GM18909 (cell line): ENCODE measurements around the gene ILKAP.
A peak's percentile ranks its signal among the peaks of the same experiment; 100 is the strongest.

Source experiments
- ATAC-seq: cut with Tn5 transposase; IDR thresholded peaks from one replicate; pipeline ENCODE4 v1.9.1; 2021; ENCODE audit warnings: mild to moderate bottlenecking; ENCODE audit not compliant: unreplicated experiment, poor library complexity

ILKAP gene

DNA sequence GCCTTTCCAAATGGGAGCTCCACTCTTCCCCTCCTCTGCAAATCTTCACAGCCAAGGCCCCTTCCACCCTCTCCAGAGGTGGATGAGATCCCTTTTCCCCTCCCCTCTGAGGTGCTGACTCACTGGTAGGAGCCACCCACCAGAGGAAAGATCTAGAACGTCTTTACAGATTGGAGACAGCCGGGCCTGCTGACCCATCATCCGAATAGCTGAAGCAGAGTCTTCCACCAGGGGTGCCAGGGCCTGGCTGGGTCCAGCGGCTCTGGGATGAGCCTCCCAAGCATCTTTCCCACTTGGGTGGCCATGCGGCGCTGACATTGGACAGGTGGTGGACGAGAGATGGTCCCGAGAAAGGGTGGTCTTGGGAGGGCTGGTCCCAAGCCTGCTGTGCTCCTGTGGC lies 35.7 kb downstream of the ILKAP start:
- no peak for ATAC-seq

DNA sequence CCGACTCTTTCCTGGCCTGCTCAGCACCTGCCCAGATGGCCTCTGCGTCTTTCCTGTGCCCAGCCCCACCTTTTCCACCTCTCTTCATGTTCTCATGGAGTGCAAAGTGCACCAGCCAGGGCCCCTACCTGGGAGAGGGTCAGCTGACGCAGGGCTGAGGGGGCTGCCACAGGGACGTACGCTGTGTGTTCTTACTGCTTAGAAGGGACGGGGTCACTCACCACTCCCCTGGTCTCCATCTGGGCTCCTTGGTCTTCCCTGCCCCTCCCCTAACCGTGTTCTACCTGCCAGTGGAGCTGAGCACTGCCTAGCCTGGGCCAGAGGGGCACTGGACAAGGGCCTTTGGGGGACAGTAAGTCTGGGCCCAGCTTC lies 36.2 kb downstream of the ILKAP start:
- ATAC-seq, result no peak

DNA sequence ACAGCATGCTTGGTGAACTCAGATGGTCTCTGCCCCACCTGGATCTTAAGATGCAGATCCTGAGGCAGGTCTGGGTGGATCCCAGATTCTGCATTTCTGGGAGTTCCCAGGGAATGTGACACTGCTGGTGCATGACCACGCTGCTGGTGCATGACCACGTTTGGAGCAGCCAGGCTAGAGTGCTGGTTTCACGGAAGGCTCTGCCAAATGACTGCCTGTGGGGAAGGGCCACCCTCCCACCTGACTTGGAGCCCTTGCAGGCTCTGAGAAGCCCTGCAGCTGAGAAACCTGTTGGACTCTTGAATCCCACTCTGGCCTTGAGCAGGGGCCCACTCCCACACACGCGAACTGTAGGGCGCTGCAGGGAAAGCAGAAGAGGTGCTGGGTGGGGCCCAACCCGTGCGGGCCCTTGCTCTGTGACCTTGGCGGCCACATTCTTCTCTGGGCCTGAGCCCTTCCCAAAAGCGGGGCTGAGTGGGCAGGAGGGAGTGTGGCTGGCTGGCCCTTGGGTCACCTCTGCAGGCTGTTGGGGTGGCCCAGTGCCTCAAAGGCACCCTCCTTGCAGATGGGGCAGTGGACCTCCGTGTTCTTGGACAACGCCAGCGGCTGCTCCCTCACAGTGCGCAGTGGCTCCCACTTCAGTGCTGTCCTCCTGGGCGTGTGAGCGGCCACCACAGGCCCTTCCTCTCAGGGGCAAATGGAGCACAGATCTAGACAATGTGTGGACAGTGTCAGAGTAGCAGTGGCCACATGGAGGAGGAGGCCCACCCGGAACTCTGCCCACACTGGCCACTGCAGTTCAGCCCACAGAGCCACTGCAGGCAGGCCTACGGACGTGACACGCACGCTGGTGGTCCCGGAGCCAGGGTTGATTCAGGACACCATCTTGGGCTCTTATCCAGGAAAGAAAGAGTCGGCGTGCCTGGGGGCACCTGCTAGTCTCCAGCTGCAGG lies 36.8 kb downstream of the ILKAP start:
- ATAC-seq, result no peak

DNA sequence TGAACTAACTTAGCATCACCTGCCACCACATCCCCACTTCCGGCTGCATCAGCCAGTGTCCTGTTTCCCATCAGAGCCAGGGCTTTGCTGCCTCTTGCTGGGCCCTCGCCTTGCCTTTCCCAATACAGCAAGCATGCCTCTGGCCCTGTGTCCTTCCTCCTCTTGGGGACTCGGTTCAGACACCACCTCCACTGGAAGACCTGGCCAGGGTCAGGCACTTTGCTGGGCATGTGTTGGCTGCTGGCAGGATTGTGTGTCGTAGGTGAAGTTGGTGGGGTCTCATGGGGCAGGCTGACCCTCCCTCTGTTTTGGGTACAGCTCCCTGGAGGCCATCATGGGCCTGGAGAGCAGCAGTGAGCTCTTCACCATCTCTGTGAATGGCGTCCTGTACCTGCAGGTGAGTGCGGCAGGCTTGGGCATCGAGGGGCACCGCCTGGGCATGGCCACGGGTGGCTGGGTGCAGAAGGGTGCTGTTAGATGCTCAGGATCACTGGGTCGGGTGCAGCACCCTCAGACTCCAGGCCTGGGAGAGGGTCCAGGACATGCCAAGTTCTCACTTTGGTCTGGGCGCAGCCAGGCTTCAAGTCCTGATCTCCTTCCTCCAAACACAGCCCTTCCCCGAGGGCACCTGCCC lies 38.1 kb downstream of the ILKAP start:
- ATAC-seq, result no peak

DNA sequence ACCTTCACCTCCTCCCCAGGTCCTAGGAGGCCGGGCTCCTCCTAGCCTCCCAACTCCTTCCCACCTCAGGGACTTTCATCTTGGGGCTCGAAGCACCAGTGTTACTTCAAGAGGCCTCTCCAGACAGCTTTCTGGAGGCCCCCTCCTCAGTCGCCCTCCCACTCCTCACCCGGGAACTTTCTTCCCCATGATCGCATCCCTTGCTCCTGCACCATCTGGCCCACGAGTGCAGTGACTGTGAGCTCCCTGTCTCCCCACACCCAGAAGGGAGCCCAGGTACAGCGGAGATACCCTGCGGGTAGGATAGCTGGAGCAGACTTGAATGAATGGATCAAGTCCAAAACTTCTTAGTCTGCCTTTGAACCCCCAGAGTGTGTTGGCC lies 38.6 kb downstream of the ILKAP start:
- no peak for ATAC-seq

DNA sequence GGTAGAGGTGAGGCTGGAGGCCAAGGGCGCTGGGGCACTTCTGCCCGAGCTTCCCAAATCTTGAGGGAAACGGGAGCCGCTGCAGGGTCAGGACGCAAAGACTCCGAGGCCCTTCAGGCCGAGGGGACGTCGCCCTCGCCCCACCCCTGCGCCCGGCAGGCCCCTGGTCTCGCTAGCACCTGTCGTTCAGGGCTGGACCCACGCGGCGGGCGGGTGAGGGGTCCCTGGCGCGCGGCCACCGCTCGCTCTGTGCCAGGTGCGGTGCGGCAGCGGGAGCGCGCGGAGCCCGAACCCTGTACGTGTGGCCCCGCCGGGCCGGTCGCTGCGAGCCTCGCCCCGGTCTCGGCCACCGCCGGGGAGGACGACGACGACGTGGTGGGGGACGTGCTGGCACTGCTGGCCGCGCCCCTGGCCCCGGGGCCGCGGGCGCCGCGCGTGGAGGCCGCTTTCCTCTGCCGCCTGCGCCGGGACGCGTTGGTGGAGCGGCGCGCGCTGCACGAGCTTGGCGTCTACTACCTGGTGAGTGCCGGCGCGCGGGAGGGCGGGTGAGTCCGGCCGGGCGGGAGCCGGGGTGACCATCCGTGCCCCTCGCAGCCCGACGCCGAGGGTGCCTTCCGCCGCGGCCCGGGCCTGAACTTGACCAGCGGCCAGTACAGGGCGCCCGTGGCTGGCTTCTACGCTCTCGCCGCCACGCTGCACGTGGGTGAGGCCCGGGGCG lies 39.9 kb downstream of the ILKAP start:
- ATAC-seq, result no peak

DNA sequence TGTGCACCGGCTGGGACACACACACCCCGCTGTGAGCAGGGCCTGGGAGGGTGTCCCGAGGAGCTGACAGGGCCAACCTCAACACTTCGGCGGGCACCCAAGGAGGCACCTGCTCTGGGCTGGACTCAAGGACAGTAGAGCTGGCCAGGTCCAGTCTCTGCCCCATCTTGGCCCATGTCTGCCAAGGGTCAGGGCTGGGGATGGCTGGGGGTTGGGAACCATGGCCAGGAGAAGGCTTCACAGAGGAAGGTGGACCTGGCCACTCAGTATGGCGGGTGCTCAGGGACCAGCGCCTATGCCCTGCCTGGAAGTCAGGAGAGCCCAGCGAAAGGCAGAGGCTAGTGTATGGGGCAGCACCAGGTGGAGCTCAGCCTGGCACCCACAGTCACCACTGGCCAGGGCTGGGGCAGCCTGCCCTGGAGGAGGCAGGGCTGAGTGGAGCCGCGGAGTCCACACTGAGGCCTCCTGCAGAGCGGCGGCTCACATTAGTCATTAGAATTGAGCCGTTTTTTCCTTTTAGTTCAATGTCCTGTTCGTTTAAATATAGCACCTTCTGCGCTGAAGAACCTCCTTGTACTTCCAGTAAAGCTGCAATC lies 40.6 kb downstream of the ILKAP start:
- no peak for ATAC-seq

DNA sequence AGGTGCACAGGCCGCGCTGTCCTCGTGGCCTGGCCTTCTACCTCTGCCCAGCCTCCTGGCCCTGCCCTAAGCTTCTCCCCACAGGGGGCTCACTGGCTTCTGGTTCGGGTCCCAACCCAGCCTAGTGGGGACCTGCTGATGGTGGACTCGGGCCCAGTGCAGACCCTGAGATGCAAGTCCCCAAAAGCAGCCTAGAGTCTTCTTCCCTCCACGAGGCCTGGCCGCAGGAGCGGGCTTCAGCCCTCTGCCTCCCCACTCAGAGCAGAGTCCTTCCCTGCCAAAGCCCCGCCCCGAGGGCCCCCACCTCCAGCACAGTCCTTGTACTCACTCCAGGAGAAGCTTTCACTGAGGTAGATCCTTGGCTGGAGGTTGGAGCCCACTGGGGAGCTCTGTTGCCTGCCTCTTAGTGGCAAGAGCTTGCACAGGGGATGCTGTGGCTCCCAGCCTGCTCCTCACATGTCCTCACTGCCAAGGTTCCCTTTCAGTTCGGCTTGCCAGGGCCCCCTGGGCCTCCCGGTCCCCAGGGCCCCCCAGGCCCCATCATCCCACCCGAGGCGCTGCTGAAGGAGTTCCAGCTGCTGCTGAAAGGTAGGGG lies 41.1 kb downstream of the ILKAP start:
- ATAC-seq, result no peak

DNA sequence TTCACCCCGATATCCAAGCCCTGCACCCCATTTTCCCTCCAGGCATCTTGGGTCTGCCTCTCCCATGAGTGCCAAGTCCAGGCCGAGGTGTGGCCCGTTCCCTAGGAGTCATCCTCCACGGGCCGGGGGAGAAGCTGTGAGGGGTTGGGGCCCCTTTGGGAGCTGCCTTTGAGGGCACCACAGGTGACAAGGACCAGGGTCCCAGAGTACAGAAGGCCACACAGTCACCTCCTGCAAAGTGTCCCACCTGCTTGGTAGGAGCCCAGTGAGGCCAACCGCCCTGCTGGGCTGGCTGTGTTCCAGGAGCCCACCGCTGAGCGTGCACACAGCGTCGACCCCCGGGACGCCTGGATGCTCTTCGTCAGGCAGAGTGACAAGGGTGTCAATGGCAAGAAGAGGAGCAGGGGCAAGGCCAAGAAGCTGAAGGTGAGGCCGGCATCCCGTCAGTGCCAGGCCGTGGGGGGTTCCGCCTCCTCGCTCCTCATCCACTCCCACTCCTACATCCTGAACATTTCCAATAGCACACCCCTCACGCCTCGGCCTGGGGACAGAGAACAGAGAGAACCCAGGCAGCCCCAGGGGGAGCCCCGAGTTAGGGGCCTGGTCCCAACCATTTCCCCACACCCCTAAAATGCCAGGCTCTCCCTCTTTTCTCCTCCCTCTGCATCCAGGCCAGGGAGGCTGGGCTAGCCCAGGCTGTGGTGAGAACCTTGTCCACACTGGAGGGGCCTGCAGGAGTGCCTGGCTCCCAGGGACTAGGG lies 42.0 kb downstream of the ILKAP start:
- no peak for ATAC-seq

DNA sequence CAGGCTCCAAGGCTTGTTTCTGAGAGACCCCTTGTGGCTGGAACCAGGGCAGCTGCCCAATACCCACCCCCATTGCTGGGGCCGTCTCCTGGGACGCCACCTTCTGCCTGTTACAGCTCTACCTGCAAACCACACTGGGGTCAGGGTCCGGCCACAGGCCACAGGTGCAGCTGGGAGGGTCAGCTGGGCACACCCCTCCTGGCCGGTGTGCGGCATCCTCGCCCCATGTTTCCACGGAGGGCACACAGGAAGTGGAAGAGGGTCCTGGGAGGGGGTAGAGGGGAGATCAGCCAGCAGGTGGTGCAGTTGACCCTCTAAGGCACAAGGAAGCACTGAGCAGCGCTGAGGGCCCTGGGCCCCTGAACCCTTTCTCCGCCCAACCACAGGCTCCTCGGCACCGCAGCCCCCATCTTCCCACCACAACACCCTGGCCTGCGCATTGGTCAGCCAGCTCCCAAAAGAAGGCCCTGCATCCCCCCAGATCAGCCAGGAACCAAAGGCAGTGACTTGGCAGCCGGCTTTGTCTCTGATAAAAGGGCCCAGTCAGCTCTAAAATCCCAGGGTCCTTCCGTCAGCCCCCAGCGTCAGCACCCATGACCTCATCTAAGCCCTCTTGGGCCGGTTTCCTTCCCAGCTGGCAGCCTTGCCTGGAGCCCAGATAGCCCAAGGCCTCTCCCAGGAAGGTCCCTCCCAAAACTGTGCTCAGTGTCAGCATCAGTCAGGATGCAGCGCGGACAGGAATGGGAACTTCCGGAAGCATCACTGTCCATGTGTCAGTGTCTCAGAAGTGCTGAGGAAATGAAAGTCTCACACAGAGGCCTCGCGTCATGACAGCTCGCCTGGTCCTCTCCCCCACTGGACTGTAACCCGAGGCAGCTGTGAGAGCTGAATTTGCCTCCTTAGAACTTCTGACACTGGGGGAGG lies 43.0 kb downstream of the ILKAP start:
- no peak for ATAC-seq

DNA sequence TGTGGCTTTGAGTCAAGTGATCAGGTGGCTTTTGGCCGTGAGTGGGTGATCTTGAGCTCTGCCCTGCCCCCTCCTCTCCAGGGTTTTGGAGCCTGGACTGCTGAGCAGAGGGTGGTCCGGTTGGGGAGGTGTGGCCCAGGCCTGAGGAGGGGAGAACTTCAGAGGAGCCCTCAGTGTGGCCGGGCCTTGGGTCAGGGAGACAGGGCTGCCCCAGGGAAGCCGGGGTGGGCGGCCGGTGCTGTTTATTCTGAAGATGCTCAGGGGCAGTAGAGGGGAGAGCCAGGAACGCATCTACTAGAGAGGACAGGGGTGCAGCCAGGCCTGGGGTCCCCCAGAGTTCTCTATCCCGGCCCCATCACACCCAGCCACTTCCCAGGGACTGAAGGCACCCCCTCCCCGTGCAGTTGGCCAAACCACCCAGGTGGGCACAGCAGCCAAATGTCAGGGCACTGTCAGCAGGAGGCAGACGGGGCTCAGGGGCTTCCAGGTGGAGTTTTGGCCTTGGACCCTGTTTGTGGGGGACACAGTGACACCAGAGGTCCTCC lies 43.8 kb downstream of the ILKAP start:
- ATAC-seq, result no peak

DNA sequence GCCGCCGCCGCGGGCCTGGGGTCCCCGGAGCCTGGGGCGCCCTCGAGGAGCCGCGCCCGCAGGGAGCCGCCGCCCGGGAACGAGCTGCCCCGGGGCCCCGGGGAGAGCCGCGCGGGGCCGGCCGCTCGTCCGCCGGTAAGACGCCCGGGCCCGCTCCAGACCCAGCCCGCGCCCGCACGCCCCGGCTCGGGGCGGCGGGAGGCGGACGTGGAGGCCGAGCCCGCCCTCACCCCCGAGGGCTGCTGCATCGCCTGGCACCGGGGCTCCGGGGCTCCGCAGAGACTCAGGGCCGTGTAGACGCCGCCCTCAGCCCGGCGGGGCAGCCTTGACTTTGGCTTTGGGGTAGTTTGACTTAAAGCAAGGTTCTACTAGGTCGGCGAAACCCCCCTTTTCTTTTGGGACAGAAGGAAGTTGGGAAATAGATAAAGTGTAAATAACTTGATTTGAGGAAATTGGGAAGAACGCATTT lies 44.4 kb downstream of the ILKAP start:
- peak; percentile 25 for ATAC-seq

DNA sequence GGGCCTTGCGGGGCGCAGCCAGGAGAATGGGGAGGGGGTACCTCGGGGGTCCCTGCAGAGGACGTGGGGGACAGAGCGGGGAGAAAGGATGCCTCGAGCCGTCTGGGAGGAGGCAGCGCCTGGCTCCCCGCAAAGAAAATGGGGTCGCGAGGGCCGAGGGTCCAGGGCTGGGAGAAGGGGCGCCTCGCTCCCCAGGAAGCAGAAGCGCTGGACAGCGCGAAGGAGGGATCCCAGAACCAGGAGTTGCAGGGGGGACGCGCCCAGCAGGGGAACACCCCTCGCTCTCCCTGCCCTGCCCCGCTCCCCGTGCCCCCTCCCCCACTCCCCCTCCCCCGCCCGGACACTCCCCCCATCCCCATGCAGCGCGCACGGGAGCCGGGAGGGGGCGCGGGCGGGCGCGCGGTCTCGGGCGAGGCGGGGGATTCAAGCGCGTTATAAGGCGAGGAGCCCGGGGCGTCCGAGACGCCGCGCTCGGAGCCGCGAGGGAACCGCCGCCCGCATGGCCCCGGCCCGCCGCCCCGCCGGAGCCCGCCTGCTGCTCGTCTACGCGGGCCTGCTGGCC lies 44.9 kb downstream of the ILKAP start, which contains the start of gene ERFE:
TSS of gene ERFE (plus strand) at position 462 of the 562 bp plus-strand sequence. CDS start at position 500, 38 bp downstream.
- ATAC-seq, result peak; percentile 43

DNA sequence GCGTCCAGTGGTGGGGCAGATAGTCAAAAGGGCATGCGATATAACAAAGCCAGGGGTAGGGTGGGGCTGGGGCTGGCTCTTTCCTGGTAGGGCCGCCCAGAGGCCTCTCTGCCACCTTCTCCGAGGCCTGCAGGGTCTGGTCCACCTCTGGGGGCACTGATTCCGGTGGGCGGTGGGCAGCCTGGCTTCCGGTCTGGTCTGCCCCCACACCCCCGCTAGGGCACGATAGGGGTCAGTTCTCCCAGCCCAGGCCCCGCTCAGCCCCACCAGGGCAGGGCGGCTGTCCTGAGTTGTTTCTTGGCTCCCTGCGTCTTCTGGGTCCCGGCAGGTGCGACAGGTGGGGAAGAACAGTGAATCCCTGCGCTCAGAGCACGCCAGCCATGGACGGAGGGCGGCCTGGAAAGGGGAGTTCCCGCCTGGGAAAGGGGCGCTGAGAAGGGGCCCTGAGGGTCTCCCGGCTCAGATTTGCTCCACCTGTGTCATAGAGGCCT lies 45.4 kb downstream of the ILKAP start:
- ATAC-seq, result no peak

DNA sequence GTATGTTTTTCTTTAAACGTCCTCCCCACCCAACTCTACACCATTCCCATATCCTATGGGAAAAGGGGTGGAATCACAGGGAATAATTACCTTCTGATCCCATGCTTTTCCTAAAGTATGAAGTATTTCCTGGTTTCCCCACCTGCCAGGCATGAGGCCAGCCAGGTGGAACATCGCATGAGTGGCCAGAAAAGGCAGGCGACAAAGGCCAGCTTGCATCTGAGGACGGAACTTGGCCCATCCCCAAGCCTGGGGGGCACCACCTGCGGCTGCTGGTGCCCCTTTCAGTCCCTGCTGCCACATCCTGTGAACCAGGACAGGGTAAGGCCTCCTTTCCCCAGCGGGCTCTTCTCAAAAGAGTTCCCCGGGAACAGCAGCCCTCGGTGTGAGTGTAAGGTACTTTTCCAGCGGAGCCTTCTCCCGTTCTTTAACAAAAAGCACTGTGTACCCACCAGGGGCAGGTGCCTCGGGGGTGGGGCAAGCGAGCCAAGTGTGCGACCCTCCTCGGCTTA lies 45.9 kb downstream of the ILKAP start:
- ATAC-seq, result no peak

DNA sequence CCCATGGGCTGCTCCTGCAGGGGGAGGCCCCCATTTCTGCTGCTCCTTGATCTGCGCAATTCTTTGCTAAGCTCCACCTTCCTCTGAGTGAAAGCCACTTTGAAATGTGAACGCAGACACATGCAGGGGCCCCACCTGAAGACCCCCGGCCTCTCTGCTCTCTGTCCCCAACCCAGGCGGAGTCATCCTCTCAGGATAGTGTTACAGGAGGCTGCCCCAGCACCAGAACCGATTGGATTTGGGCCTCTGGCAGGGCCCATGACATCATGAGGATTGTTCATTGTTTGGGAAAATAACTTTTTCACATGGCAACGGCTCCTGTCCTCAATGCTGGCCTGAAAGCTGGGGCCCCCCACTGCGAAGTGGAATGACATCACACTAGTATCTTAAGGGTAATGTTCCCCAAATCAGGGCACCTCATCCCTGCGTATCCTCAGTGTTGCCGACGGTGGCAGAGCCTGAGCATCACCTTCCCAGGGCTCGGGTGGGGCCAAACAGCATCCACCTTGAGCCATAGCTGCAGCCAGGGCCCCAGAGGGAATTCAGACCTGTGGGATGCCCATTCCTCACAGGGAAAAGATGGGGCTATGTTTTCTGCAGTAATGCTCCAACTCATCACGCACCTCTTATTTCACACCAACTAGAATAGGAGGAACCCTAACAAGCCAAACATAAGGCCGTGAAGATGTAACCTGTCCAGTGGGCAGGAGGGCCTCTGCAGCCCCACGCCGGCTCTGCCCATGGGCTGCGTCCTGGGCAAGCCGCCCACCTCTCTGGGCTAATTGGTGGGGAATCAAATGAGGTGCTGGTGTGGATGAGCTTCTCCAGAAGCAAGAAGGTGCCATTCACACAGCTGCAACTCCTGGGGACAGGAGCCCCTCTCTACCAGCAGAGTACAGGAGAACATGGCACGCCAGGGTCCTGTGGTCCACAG lies 47.5 kb downstream of the ILKAP start:
- ATAC-seq, result no peak
